ENCODE data around the gene LYZL1.
"Not testable (repeated sequence)": the region's sequence is repeated elsewhere in the genome, so short reads cannot be mapped to it uniquely, and the experiment has no call there.

The LYZL1 gene

DNA sequence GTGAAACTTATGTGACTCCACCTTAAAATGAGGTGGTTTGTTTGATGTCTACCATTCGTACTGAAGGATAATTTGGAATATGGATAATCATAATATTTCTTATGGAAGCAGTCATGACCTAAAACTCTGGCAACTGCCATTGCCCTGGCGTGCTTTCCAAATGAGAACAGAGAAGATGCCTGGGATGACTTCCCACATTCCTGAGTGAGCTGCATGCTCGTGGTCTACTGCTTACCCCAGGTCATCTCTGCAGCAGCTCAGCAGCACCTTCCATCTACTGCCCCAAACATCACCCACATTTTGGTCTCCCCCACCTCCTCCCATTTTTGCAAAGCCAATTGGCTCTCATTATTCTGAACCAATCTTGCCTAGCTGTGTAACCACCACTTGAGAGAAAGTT lies 40.1 kb downstream of the LYZL1 start:
- TF ChIP-seq, protein P1, sequence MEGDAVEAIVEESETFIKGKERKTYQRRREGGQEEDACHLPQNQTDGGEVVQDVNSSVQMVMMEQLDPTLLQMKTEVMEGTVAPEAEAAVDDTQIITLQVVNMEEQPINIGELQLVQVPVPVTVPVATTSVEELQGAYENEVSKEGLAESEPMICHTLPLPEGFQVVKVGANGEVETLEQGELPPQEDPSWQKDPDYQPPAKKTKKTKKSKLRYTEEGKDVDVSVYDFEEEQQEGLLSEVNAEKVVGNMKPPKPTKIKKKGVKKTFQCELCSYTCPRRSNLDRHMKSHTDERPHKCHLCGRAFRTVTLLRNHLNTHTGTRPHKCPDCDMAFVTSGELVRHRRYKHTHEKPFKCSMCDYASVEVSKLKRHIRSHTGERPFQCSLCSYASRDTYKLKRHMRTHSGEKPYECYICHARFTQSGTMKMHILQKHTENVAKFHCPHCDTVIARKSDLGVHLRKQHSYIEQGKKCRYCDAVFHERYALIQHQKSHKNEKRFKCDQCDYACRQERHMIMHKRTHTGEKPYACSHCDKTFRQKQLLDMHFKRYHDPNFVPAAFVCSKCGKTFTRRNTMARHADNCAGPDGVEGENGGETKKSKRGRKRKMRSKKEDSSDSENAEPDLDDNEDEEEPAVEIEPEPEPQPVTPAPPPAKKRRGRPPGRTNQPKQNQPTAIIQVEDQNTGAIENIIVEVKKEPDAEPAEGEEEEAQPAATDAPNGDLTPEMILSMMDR (IDR thresholded peaks at IDR 0.05; ENCODE audit: control insufficient read depth, extremely low read depth, insufficient read depth) = no peak
- no peak for DNase-seq (ENCODE audit: low read depth)
- no peak overlapping the region for H3K4me3 ChIP-seq (ENCODE audit: low read depth, low read length)

DNA sequence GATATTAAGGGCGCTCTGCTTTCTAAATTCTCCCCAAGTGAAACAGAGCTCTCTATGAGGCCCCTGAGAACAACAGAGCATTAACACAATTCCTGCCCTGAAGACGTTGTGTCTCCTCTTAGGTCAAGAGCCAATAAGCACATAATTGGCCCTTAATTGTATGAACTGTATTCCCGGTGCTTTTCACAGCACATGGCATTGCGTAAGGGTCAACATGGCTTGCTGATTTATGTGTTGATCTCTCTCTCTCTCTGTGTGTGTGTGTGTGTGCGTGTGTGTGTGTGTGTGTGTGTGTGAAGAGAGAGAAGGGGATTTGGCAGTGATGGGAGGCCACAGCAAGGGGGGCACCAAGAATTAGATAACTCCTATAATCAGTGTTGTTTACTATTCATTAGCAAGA lies 40.5 kb downstream of the LYZL1 start:
- TF ChIP-seq, protein P1 (IDR thresholded peaks at IDR 0.05; ENCODE audit: control insufficient read depth, extremely low read depth, insufficient read depth) = no peak
- no peak for DNase-seq (ENCODE audit: low read depth)
- no peak overlapping the region for H3K4me3 ChIP-seq (ENCODE audit: low read depth, low read length)

DNA sequence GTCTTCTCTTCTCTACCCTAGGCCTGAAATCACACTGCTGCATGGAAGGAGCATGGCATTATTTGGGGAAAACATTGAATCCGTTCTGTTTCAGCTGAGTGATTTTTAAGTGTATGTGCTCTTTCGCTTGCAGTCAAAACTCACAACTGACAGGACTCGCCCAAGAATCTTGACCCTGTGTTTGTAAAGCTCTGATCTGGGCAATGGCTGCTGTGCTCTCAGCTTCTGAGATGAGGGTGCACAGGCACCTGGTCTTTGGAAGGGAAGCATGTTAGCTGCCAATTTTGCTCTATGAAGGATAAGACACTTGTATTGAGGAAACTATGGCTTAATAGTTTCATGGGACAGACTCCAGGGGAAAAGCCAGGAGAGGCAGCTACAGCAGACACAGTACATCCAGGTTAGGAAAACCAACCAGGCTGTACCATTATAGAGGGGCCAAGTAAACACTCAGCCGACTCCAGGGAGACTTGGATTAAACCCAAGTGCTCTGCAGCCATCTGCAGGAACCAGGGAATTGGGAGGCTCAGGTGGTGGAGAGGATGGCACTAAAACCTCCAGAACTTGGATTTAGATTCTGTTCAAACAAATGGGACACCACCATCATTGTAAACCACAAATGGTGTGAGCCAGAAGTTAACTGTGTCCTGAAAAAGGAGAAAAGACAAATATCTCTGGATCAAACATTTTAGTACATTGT lies 43.3 kb downstream of the LYZL1 start:
- no peak overlapping the region for H3K4me3 ChIP-seq (ENCODE audit: low read depth, low read length)
- DNase-seq (ENCODE audit: low read depth) = no peak
- TF ChIP-seq, protein P1 (IDR thresholded peaks at IDR 0.05; ENCODE audit: control insufficient read depth, extremely low read depth, insufficient read depth) = no peak

DNA sequence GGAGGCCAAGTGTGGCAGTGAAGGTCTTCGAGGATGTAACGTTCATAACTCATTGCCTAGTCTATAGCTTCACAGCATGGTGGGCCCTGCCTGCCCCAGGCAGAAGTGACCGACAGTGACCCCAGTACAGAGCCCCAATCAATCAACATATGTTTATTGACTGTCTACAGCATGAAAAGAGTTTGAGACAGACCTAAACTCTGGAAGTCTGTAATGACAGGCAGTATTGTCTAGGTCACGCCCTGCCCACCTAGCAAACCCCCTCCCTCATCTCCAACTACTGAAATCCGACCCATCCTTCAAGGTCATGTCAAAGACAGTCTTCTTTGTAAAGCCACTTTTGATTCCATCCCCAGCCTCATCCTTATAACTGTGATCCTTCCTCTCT lies 43.9 kb downstream of the LYZL1 start:
- H3K4me3 ChIP-seq (ENCODE audit: low read depth, low read length) = no peak overlapping the region
- DNase-seq (ENCODE audit: low read depth) = no peak
- TF ChIP-seq, protein P1 (IDR thresholded peaks at IDR 0.05; ENCODE audit: control insufficient read depth, extremely low read depth, insufficient read depth) = no peak

DNA sequence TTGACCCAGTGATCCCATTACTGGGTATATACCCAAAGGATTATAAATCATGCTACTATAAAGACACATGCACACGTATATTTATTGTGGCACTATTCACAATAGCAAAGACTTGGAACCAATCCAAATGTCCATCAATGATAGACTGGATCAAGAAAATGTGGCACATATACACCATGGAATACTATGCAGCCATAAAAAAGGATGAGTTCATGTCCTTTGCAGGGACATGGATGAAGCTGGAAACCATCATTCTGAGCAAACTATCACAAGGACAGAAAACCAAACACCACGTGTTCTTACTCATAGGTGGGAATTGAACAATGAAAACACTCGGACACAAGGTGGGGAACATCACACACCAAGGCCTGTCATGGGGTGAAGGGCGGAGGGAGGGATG lies 48.7 kb downstream of the LYZL1 start:
- not testable (repeated sequence) for H3K4me3 ChIP-seq (ENCODE audit: low read depth, low read length); DNase-seq (ENCODE audit: low read depth)

DNA sequence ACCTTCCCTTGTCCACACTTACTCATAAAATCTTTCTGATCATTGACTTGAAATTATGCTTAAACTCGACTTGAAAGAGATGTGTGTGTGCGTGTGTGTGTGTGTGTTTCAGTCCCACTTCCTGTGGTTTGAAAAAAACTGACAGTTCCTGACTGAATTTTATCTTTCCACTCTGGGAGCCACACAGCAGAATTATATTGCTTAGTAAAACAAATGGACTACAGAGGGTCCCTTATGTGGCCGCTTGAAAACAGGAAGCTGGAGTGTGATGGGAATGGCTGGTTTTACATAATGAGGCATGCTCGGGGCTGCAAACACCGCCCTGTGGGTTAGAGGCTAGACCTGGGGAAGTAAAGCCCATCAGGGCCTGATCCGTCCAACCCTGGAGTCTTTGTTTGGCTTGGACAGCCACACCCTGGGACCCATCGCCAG lies 54.8 kb downstream of the LYZL1 start:
- TF ChIP-seq, protein P1 (IDR thresholded peaks at IDR 0.05; ENCODE audit: control insufficient read depth, extremely low read depth, insufficient read depth) = no peak
- DNase-seq (ENCODE audit: low read depth) = no peak
- H3K4me3 ChIP-seq (ENCODE audit: low read depth, low read length) = no peak overlapping the region

DNA sequence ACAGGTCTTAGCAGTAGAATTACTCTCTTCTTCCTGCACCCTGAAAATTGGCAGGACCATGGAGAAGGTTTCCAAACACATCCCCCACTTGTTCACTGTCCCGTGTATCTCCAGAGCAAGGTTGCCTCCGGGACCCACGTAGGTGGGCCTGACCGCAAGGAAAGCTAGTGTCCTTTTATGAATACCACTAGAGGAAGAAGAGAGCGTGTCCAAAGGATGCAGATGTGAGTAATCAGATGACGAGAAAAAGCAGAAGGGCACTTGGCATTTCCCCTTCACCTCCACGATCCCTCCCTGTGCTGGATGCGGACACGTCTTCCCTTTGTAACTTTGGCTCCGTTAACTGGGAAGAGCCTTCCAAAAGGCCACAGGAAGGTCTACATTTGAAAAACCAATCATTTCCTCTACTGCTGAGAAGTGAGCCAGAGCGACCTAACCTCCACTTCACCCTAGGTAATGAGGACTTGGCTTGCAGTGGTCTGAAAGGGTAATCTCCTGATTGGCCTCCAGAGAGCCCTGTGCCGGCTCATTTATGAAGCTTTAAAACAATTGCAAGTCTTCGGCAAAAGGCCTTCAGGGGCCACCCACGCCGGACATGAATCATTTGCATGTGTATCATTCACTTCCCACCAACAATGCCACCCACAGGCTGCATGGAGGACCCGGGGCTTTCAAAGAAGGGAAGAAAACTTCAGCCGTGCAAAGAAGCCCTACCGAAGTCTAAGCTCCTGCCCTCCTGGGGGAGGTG lies 55.4 kb downstream of the LYZL1 start:
- no peak overlapping the region for H3K4me3 ChIP-seq (ENCODE audit: low read depth, low read length)

More for the DNA sequence above, 55.4 kb downstream of the LYZL1 start:
- no peak for DNase-seq (ENCODE audit: low read depth)
- TF ChIP-seq, protein P1 (IDR thresholded peaks at IDR 0.05; ENCODE audit: control insufficient read depth, extremely low read depth, insufficient read depth) = no peak
